SJCRH30 (cell line): Measurements from ENCODE around the gene ZBTB25. TPM values are rescaled to one million over a fixed set of nuclear protein-coding genes. Genes with fewer than 3 reads are reported as not detected.

Source experiments
- DNase-seq, 2 experiments: peaks; one replicate each; pipeline ENCODE4 v3.0.0-alpha.2; 2015 to 2020
- H3K27ac ChIP-seq: fragments of 250-450 bp; sonication (Bioruptor Pico); 2 replicates; pipeline ENCODE4 v1.5.1; 2020; ENCODE audit warnings: mild to moderate bottlenecking, moderate library complexity
- H3K27me3 ChIP-seq: fragments of 250-450 bp; sonication (Bioruptor Pico); 2 replicates; pipeline ENCODE4 v1.5.1; 2020; ENCODE audit warnings: mild to moderate bottlenecking, moderate library complexity
- H3K36me3 ChIP-seq: fragments of 250-450 bp; sonication (Bioruptor Pico); 2 replicates; pipeline ENCODE4 v1.5.1; 2020; ENCODE audit warnings: mild to moderate bottlenecking, moderate library complexity
- H3K4me1 ChIP-seq: fragments of 250-450 bp; sonication (Bioruptor Pico); 2 replicates; pipeline ENCODE4 v1.5.1; 2020; ENCODE audit warnings: mild to moderate bottlenecking, moderate library complexity
- H3K4me3 ChIP-seq: fragments of 250-450 bp; sonication (Bioruptor Pico); 2 replicates; pipeline ENCODE4 v1.5.1; 2020; ENCODE audit warnings: mild to moderate bottlenecking, moderate library complexity
- H3K9me3 ChIP-seq: fragments of 250-450 bp; sonication (Bioruptor Pico); replicated peaks from 2 replicates; pipeline ENCODE4 v1.5.1; 2020; ENCODE audit warnings: mild to moderate bottlenecking, moderate library complexity
- total RNA-seq: library from RNA; depleted of rRNA; stranded (reverse); fragments of >200 nt; shearing (Covaris generic); gene quantifications from 2 replicates; pipeline ENCODE4 v1.2.3, GENCODE V29; 2014

Gene ZBTB25
- total RNA-seq, 1 experiment from 2014 or later = 7.0 TPM

- DNase-seq = peak; percentile 82 to 86
- Histone ChIP-seq H3K4me1 (peaks cover 16% of the 10 kb centered on the region), H3K27me3 (no peaks in the 10 kb centered on the region), H3K36me3 (no peaks in the 10 kb centered on the region), H3K27ac (peak within 1 kb of the TSS; percentile 96), H3K4me3 (peak within 1 kb of the TSS; percentile 93), H3K9me3 (no peaks in the 10 kb centered on the region)
These were observed 765 bp upstream of the ZBTB25 start, which contains the start of gene ZBTB1 for GRCh38 chr14:64504310-64504896. ZBTB1 (plus strand) TSS chr14:64504770; CDS start chr14:64521505, 16,735 bp downstream.

DNA sequence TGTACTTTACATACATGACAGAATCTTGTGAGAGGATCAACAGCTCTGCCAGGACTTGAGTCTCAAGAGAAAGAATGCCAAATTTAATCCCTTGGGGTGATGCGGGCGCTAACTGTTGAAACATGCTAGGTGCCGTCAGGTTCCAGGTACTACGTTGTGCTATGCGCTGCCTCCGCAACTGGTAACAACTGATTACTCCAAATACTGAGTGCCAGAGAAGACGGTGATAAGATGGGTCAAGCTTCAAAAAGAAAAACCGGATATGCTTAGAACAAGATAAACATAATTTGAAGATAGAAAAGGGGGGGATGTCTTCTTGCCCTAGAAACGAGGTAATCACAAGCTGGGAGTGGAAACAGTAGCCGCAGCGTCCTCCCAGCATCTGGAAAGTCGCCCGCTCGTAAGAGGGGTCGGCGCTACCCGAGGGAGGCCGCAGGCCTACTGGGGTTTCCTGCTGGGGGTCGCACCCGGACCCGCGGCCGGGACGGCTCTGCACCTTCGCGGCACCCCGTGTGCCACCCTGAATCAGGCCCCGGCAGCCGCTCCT is 678 bp downstream of the ZBTB25 start:
- Histone ChIP-seq H3K27me3 (no peaks in the 10 kb centered on the region), H3K4me1 (peaks cover 16% of the 10 kb centered on the region), H3K36me3 (0 out of 2 replicates have a peak, but pooled peaks cover 2% of the 10 kb centered on the region), H3K9me3 (no peaks in the 10 kb centered on the region), H3K4me3 (peak overlapping the region; percentile 93), H3K27ac (peak overlapping the region; percentile 96)
- peak in 1 of 2 experiments; percentile 27 for DNase-seq

- Histone ChIP-seq H3K27me3 (no peaks in the 10 kb centered on the region), H3K9me3 (no peaks in the 10 kb centered on the region), H3K36me3 (0 out of 2 replicates have a peak, but pooled peaks cover 2% of the 10 kb centered on the region), H3K27ac (peak overlapping the region; percentile 96; the same call in 1 of the 2 replicates), H3K4me1 (peaks cover 16% of the 10 kb centered on the region), H3K4me3 (peak overlapping the region; percentile 93)
- peak in 1 of 2 experiments; percentile 11 for DNase-seq
These were observed 1.2 kb downstream of the ZBTB25 start for GRCh38 chr14:64502456-64502855.

- H3K9me3 ChIP-seq = no peaks in the 10 kb centered on the region
- no peak overlapping the region; the same call in 1 of the 2 replicates for H3K27ac ChIP-seq
- DNase-seq = peak; percentile 47 to 54
- peak overlapping the region; percentile 93 for H3K4me3 ChIP-seq
- 0 out of 2 replicates have a peak, but pooled peaks cover 2% of the 10 kb centered on the region for H3K36me3 ChIP-seq
- peaks cover 12% of the 10 kb centered on the region for H3K4me1 ChIP-seq
- H3K27me3 ChIP-seq = no peaks in the 10 kb centered on the region
These were observed 2.0 kb downstream of the ZBTB25 start for GRCh38 chr14:64501411-64502171.

GRCh38 chr14:64500088-64500487 is 3.5 kb downstream of the ZBTB25 start:
- Histone ChIP-seq H3K9me3 (no peaks in the 10 kb centered on the region), H3K36me3 (0 out of 2 replicates have a peak, but pooled peaks cover 2% of the 10 kb centered on the region), H3K27ac (no peak overlapping the region), H3K27me3 (no peaks in the 10 kb centered on the region), H3K4me3 (no peak overlapping the region), H3K4me1 (peaks cover 13% of the 10 kb centered on the region)
- DNase-seq = no peak

DNA sequence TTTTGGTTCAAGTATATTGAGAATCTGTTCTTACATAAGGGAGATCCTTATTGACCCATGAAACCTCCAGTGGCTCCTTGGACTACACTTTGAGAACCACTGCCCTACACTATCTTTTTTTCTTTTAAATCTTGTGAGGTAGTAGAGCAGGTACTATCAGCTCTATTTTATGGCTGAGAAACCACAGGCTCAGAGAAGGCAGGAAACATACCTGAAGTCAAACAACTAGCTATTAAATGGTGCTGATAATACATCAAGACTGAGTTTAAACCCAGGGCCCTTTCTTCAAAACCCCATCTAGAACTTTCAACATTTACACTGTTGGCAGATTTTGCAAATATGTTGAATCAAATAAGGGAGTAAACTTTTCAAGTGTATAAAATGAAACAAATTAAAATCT is 6.9 kb downstream of the ZBTB25 start:
- no peak overlapping the region for H3K27ac ChIP-seq
- no peak for DNase-seq
- no peaks in the 10 kb centered on the region for H3K27me3 ChIP-seq
- H3K36me3 ChIP-seq = 0 out of 2 replicates have a peak, but pooled peaks cover 2% of the 10 kb centered on the region
- H3K4me1 ChIP-seq = peaks cover 11% of the 10 kb centered on the region
- H3K4me3 ChIP-seq = no peak overlapping the region
- H3K9me3 ChIP-seq = no peaks in the 10 kb centered on the region

GRCh38 chr14:64495252-64495651 is 8.4 kb downstream of the ZBTB25 start:
- Histone ChIP-seq H3K27me3 (no peaks in the 10 kb centered on the region), H3K4me3 (no peak overlapping the region), H3K4me1 (peaks cover 4% of the 10 kb centered on the region), H3K9me3 (no peaks in the 10 kb centered on the region), H3K36me3 (0 out of 2 replicates have a peak, but pooled peaks cover 2% of the 10 kb centered on the region), H3K27ac (peak overlapping the region; percentile 15; the same call in 1 of the 2 replicates)
- DNase-seq = peak; percentile 12 to 61

GRCh38 chr14:64493455-64493854 is 10.2 kb downstream of the ZBTB25 start:
- H3K27me3 ChIP-seq = no peaks in the 10 kb centered on the region
- DNase-seq = no peak
- peaks cover 4% of the 10 kb centered on the region; the same call in 1 of the 2 replicates for H3K36me3 ChIP-seq
- peaks cover 4% of the 10 kb centered on the region for H3K4me1 ChIP-seq
- H3K9me3 ChIP-seq = no peaks in the 10 kb centered on the region
- no peak overlapping the region for H3K4me3 ChIP-seq
- no peak overlapping the region for H3K27ac ChIP-seq

GRCh38 chr14:64491637-64492036 is 12.0 kb downstream of the ZBTB25 start:
- no peaks in the 10 kb centered on the region for H3K27me3 ChIP-seq
- no peak overlapping the region for H3K27ac ChIP-seq
- H3K4me1 ChIP-seq = peaks cover 4% of the 10 kb centered on the region
- no peak overlapping the region for H3K4me3 ChIP-seq
- DNase-seq = no peak
- H3K9me3 ChIP-seq = no peaks in the 10 kb centered on the region
- peaks cover 8% of the 10 kb centered on the region for H3K36me3 ChIP-seq

DNA sequence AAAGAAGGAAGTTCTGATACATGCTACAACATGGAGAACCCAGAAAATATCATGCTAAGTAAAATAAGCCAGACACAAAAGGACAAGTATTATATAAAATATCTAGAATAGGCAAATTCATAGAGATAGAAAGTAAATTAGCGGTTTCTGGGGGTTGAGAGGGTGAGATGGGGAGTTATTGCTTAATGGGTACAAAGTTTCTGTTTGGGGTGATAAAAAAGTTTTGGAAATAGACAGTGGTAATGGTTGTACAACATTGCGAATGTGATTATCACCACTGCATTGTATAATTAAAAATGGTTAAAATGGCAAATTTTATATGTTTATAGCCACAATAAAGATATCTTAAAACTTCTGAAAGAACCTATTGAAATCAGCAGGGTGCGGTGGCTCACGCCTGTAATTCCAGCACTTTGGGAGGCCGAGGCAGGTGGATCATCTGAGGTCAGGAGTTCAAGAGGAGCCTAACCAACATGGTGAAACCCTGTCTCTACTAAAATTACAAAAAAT is 15.0 kb downstream of the ZBTB25 start:
- H3K36me3 ChIP-seq = peaks cover 16% of the 10 kb centered on the region
- no peak for DNase-seq
- no peak overlapping the region for H3K27ac ChIP-seq
- no peaks in the 10 kb centered on the region for H3K4me1 ChIP-seq
- H3K27me3 ChIP-seq = no peaks in the 10 kb centered on the region
- H3K4me3 ChIP-seq = no peak overlapping the region
- H3K9me3 ChIP-seq = no peaks in the 10 kb centered on the region

- no peaks in the 10 kb centered on the region for H3K4me1 ChIP-seq
- H3K27ac ChIP-seq = no peak overlapping the region
- H3K9me3 ChIP-seq = no peaks in the 10 kb centered on the region
- no peaks in the 10 kb centered on the region for H3K27me3 ChIP-seq
- peak in 1 of 2 experiments; percentile 36 for DNase-seq
- H3K4me3 ChIP-seq = no peak overlapping the region
- H3K36me3 ChIP-seq = no peaks in the 10 kb centered on the region
These were observed 24.9 kb downstream of the ZBTB25 start for GRCh38 chr14:64478634-64479250.

DNA sequence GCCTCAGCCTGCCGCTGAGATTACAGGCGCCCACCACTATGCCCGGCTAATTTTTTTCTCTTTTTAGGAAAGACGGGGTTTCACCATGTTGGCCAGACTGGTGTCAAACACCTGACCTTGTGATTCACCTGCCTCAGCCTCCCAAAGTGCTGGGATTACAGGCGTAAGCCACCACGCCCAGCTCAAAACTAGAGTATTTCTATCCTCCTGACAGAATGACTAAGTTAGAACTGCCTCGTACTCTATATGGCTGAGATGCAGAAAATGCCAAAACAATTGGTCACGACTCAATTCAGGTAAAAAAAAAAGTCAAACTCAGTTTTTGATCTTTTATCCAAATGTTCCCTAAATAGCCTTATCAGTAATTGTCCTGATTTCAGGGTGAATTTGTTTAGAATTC is 27.2 kb downstream of the ZBTB25 start:
- H3K4me1 ChIP-seq = no peaks in the 10 kb centered on the region

DNA sequence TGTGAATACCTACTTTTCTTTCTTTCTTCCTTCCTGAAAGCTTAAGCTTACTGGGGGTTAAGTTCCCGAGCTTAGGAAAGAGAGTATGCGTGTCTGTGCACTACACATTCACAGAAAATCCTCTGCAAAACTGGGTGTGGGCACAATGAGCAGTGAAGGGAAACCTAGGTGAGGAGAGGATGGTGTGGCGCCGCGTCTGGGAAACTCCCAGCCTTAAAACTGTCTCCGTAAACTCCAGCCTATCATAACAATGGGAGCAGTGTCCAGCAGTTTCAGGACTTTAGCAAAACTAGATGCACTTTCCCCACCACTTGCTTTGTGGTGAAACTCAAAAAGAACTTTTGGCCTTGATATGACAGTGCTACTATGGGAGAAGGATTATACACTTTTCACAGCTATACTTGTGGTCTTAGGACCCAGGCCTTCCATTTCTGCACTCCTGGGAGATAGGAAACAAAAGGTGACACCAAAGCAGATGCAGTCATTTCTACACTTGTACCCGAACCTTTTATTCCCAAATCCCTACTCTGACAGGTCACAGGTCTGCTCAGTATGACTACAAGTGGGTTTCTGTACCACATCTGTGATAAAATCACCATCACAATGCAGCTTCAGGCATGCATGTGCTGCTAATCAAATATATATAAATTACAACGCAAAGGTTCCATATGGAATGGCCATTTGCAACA is 27.9 kb downstream of the ZBTB25 start:
- Histone ChIP-seq H3K36me3 (no peaks in the 10 kb centered on the region), H3K9me3 (no peaks in the 10 kb centered on the region), H3K27me3 (no peaks in the 10 kb centered on the region), H3K27ac (no peak overlapping the region), H3K4me3 (no peak overlapping the region), H3K4me1 (no peaks in the 10 kb centered on the region)
- no peak for DNase-seq

More for the DNA sequence above, 27.2 kb downstream of the ZBTB25 start:
- DNase-seq = no peak
- no peaks in the 10 kb centered on the region for H3K27me3 ChIP-seq
- H3K4me3 ChIP-seq = no peak overlapping the region
- no peak overlapping the region for H3K27ac ChIP-seq
- no peaks in the 10 kb centered on the region for H3K36me3 ChIP-seq
- no peaks in the 10 kb centered on the region for H3K9me3 ChIP-seq

DNA sequence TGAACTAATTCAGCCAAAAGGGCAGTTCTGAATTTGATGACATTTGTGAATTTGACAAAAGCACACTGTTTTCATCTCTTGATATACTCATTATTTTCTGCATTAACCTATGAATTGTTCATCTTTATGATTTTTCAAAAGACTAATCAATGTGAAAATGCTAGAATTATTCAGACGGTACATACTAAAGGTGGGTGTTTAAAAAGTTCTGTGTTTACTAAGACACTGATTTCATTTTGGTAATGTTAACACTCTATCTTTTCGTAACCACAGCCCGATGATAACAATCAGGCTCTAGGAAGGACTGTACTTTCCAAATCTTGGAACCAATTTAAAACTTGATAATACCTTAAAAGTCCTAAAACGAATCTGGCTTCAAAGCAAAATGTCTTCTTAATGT is 28.9 kb downstream of the ZBTB25 start:
- H3K27me3 ChIP-seq = no peaks in the 10 kb centered on the region
- DNase-seq = no peak
- no peaks in the 10 kb centered on the region for H3K9me3 ChIP-seq
- H3K4me3 ChIP-seq = no peak overlapping the region
- H3K36me3 ChIP-seq = no peaks in the 10 kb centered on the region
- H3K4me1 ChIP-seq = no peaks in the 10 kb centered on the region
- no peak overlapping the region for H3K27ac ChIP-seq
